H9 (cell line): Measurements from ENCODE around the gene ZNF628. TPM values are rescaled to one million over a fixed set of nuclear protein-coding genes. Genes with fewer than 3 reads are reported as not detected.
A peak's percentile ranks its signal among the peaks of the same experiment; 100 is the strongest.

Experiments
- DNase-seq: peaks from one replicate; pipeline ENCODE4 v3.0.0-alpha.2; 2017
- H2AFZ ChIP-seq: one replicate; pipeline ENCODE4 v1.6.1; 2013; ENCODE audit warnings: mild to moderate bottlenecking, low read length, control low read depth, moderate library complexity
- H2AK5ac ChIP-seq: 2 replicates; pipeline ENCODE4 v1.6.1; 2013; ENCODE audit warnings: low read length, control low read depth, mixed read lengths; ENCODE audit not compliant: insufficient read length
- H2BK120ac ChIP-seq: one replicate; pipeline ENCODE4 v1.6.1; 2013; ENCODE audit warnings: low read depth, mild to moderate bottlenecking, low read length, control low read depth, inconsistent platforms; ENCODE audit not compliant: poor library complexity, severe bottlenecking
- H2BK12ac ChIP-seq: 2 replicates; pipeline ENCODE4 v1.6.1; 2013; ENCODE audit warnings: low read length, control low read depth, mixed read lengths, low read depth; ENCODE audit not compliant: insufficient read length
- H2BK15ac ChIP-seq: 2 replicates; pipeline ENCODE4 v1.6.1; 2013; ENCODE audit warnings: low read depth, low read length, control low read depth
- H2BK20ac ChIP-seq: one replicate; pipeline ENCODE4 v1.6.1; 2013; ENCODE audit warnings: low read depth, mild to moderate bottlenecking, low read length, control low read depth, inconsistent platforms; ENCODE audit not compliant: poor library complexity, severe bottlenecking
- H2BK5ac ChIP-seq: 2 replicates; pipeline ENCODE4 v1.6.1; 2013; ENCODE audit warnings: low read length, control low read depth, mixed read lengths; ENCODE audit not compliant: insufficient read length
- H3K14ac ChIP-seq: 2 replicates; pipeline ENCODE4 v1.6.1; 2013; ENCODE audit warnings: low read length, control low read depth; ENCODE audit not compliant: insufficient read depth
- H3K18ac ChIP-seq: 2 replicates; pipeline ENCODE4 v1.6.1; 2013; ENCODE audit warnings: low read depth, mild to moderate bottlenecking, mixed read lengths, low read length, control low read depth; ENCODE audit not compliant: insufficient read length
- H3K23ac ChIP-seq: 2 replicates; pipeline ENCODE4 v1.6.1; 2013; ENCODE audit warnings: low read length, control low read depth, mixed read lengths, low read depth; ENCODE audit not compliant: insufficient read length
- H3K23me2 ChIP-seq: 2 replicates; pipeline ENCODE4 v1.6.1; 2013; ENCODE audit warnings: low read depth, mild to moderate bottlenecking, mixed read lengths, low read length, control low read depth; ENCODE audit not compliant: insufficient read length, poor library complexity, severe bottlenecking
- H3K27ac ChIP-seq: 2 replicates; pipeline ENCODE4 v1.5.1; 2013; ENCODE audit warnings: low read length, control low read depth, mixed read lengths, low read depth; ENCODE audit not compliant: insufficient read length
- H3K27me3 ChIP-seq: 2 replicates; pipeline ENCODE4 v1.6.1; 2013; ENCODE audit warnings: low read length, control low read depth, inconsistent platforms; ENCODE audit not compliant: insufficient read depth
- H3K4ac ChIP-seq: 2 replicates; pipeline ENCODE4 v1.6.1; 2013; ENCODE audit warnings: low read depth, mild to moderate bottlenecking, control low read depth, inconsistent platforms, low read length, moderate library complexity
- H3K4me1 ChIP-seq: 2 replicates; pipeline ENCODE4 v1.6.1; 2013; ENCODE audit warnings: low read length, control low read depth, inconsistent platforms; ENCODE audit not compliant: insufficient read depth
- H3K4me2 ChIP-seq: 2 replicates; pipeline ENCODE4 v1.6.1; 2013; ENCODE audit warnings: low read length, control low read depth, mixed read lengths; ENCODE audit not compliant: insufficient read length, insufficient read depth
- H3K56ac ChIP-seq: 2 replicates; pipeline ENCODE4 v1.6.1; 2013; ENCODE audit warnings: low read depth, mild to moderate bottlenecking, mixed read lengths, low read length, control low read depth; ENCODE audit not compliant: insufficient read length
- H3K79me1 ChIP-seq: 2 replicates; pipeline ENCODE4 v1.6.1; 2013; ENCODE audit warnings: low read depth, mild to moderate bottlenecking, moderate library complexity, low read length, control low read depth, inconsistent platforms; ENCODE audit not compliant: insufficient read depth, poor library complexity, severe bottlenecking
- H3K79me2 ChIP-seq: 2 replicates; pipeline ENCODE4 v1.6.1; 2013; ENCODE audit warnings: low read length, control low read depth, inconsistent platforms; ENCODE audit not compliant: insufficient read depth
- H3K9ac ChIP-seq: 2 replicates; pipeline ENCODE4 v1.6.1; 2013; ENCODE audit warnings: low read length, control low read depth, mixed read lengths; ENCODE audit not compliant: insufficient read length; ENCODE audit errors: extremely low read depth
- H3K9me3 ChIP-seq: one replicate; pipeline ENCODE4 v1.6.1; 2013; ENCODE audit warnings: low read depth, low read length, inconsistent platforms; ENCODE audit not compliant: control insufficient read depth
- H3T11ph ChIP-seq: one replicate; pipeline ENCODE4 v1.6.1; 2013; ENCODE audit warnings: mild to moderate bottlenecking, low read length, control low read depth, inconsistent platforms
- H4K20me1 ChIP-seq: one replicate; pipeline ENCODE4 v1.6.1; 2013; ENCODE audit not compliant: control insufficient read depth, insufficient read length, insufficient read depth
- H4K5ac ChIP-seq: 2 replicates; pipeline ENCODE4 v1.6.1; 2013; ENCODE audit warnings: low read depth, mild to moderate bottlenecking, mixed read lengths, low read length, control low read depth; ENCODE audit not compliant: insufficient read length
- H4K8ac ChIP-seq: replicated peaks from 2 replicates; pipeline ENCODE4 v1.6.1; 2013; ENCODE audit warnings: low read length, control low read depth, mixed read lengths, low read depth; ENCODE audit not compliant: insufficient read length
- H4K91ac ChIP-seq: 2 replicates; pipeline ENCODE4 v1.6.1; 2013; ENCODE audit warnings: low read depth, mild to moderate bottlenecking, moderate library complexity, mixed read lengths, low read length, control low read depth; ENCODE audit not compliant: insufficient read length
- H3K27ac Mint-ChIP-seq, 3 experiments: 2 replicates in 2 of 3; 3 replicates in 1 of 3; pipeline ENCODE4 v1.8.0; 2020 to 2021; ENCODE audit warnings: mixed read lengths in 3 of 3, mild to moderate bottlenecking in 1 of 3, moderate library complexity in 1 of 3
- H3K27me3 Mint-ChIP-seq: 2 replicates; pipeline ENCODE4 v1.8.0; 2021; ENCODE audit warnings: low read depth, mild to moderate bottlenecking, moderate library complexity, mixed read lengths
- H3K36me3 Mint-ChIP-seq, 3 experiments: 2 replicates in 2 of 3; 3 replicates in 1 of 3; pipeline ENCODE4 v1.8.0; 2020 to 2021; ENCODE audit warnings: low read depth in 3 of 3, mixed read lengths in 3 of 3; ENCODE audit not compliant: insufficient read depth in 1 of 3
- H3K4me1 Mint-ChIP-seq, 2 experiments: 2 replicates each; pipeline ENCODE4 v1.8.0; 2020; ENCODE audit warnings: mixed read lengths in 2 of 2
- H3K4me3 Mint-ChIP-seq, 2 experiments: 2 replicates in 1 of 2; 3 replicates in 1 of 2; pipeline ENCODE4 v1.8.0; 2020 to 2021; ENCODE audit warnings: mild to moderate bottlenecking in 2 of 2, mixed read lengths in 2 of 2, moderate library complexity in 1 of 2
- H3K9me3 Mint-ChIP-seq, 2 experiments: 2 replicates in 1 of 2; 3 replicates in 1 of 2; pipeline ENCODE4 v1.8.0; 2020; ENCODE audit warnings: mild to moderate bottlenecking in 2 of 2, mixed read lengths in 2 of 2, moderate library complexity in 1 of 2
- CTCF ChIP-seq: fragments of 200-600 bp; sonication (generic); conservative IDR thresholded peaks from 3 replicates; pipeline ENCODE4 v1.8.0; 2021; ENCODE audit warnings: antibody characterized with exemption, mild to moderate bottlenecking
- WGBS: extraction: QIAGEN DNeasy Blood & Tissue Kit; methylation state at CpG from one replicate; pipeline ENCODE4 v1.1.7; 2013; ENCODE audit warnings: missing lambda C conversion rate, low lambda C conversion rate, mixed read lengths; ENCODE audit not compliant: insufficient read length; ENCODE audit errors: extremely low coverage; 5-methylcytosine and 5-hydroxymethylcytosine counted together
- total RNA-seq: library from RNA; stranded (reverse); gene quantifications from 2 replicates; pipeline ENCODE4 v1.2.1, GENCODE V29; 2021

The ZNF628 gene
- total RNA-seq, 1 experiment from 2014 or later: 16.6 TPM

GRCh38 chr19:55497763-55498162 is 21.3 kb downstream of the ZNF628 start:
- no peak overlapping the region for H3K56ac ChIP-seq
- H3K23ac ChIP-seq: no peak overlapping the region
- no peak overlapping the region for H3K9ac ChIP-seq
- Mint-ChIP-seq H3K9me3 (peaks cover 5 to 6% of the 10 kb centered on the region in 2 experiments; a peak in 3 of 5 replicates), H3K4me3 (0 out of 5 replicates have a peak overlapping the region, but pooled peaks of 1 of the 2 experiments have one; percentile 9), H3K27ac (no peak overlapping the region), H3K4me1 (peaks cover 21 to 27% of the 10 kb centered on the region in 2 experiments), H3K27me3 (peaks cover 42% of the 10 kb centered on the region), H3K36me3 (no peaks in the 10 kb centered on the region; a peak in 3 of 7 replicates)
- H3K79me2 ChIP-seq: no peaks in the 10 kb centered on the region
- H3K9me3 ChIP-seq: no peaks in the 10 kb centered on the region
- H2BK12ac ChIP-seq: no peak overlapping the region
- TF ChIP-seq CTCF: no peak
- no peaks in the 10 kb centered on the region for H3K4me1 ChIP-seq
- H3T11ph ChIP-seq: no peak overlapping the region
- no peak overlapping the region for H2BK5ac ChIP-seq
- WGBS: no CpG with 5 or more reads among the region's 13 CpGs
- H4K20me1 ChIP-seq: no peaks in the 10 kb centered on the region
- no peak overlapping the region for H4K5ac ChIP-seq
- no peak overlapping the region for H4K91ac ChIP-seq
- H3K27me3 ChIP-seq: no peaks in the 10 kb centered on the region; the same call in 1 of the 2 replicates
- no peaks in the 10 kb centered on the region for H3K79me1 ChIP-seq
- no peak overlapping the region for H3K18ac ChIP-seq
- H3K4ac ChIP-seq: no peak overlapping the region
- no peaks in the 10 kb centered on the region for H3K23me2 ChIP-seq
- H3K4me2 ChIP-seq: no peak overlapping the region
- no peak overlapping the region for H2BK15ac ChIP-seq
- no peak overlapping the region for H2AFZ ChIP-seq
- no peak overlapping the region for H2BK120ac ChIP-seq
- H2BK20ac ChIP-seq: no peak overlapping the region
- H3K27ac ChIP-seq: no peak overlapping the region
- H2AK5ac ChIP-seq: no peak overlapping the region
- no peak overlapping the region for H4K8ac ChIP-seq
- H3K14ac ChIP-seq: no peak overlapping the region
- DNase-seq: no peak
